GM21825 (cell line): Measurements from ENCODE around the gene EPS8L3.
"Not testable (repeated sequence)": the region's sequence is repeated elsewhere in the genome, so short reads cannot be mapped to it uniquely, and the experiment has no call there.

Experiments
- ATAC-seq: cut with Tn5 transposase; IDR thresholded peaks from one replicate; pipeline ENCODE4 v1.9.1; 2021; ENCODE audit warnings: mild to moderate bottlenecking, moderate library complexity; ENCODE audit not compliant: unreplicated experiment

Gene EPS8L3

GRCh38 chr1:109763646-109764415 is at the start of gene EPS8L3:
Gene EPS8L3, minus strand, starts transcription at chr1:109763923. Its CDS starts 2,174 bp downstream, at chr1:109761749.
- ATAC-seq, result no peak

GRCh38 chr1:109812691-109813393 is 49.1 kb upstream of the EPS8L3 start:
- ATAC-seq, result no peak

- no peak for ATAC-seq
These were observed 45.0 kb upstream of the EPS8L3 start for GRCh38 chr1:109808703-109809102.

- no peak for ATAC-seq
These were observed 44.3 kb upstream of the EPS8L3 start for GRCh38 chr1:109807822-109808680.

- ATAC-seq, result no peak
These were observed 43.7 kb upstream of the EPS8L3 start for GRCh38 chr1:109807402-109807801.

GRCh38 chr1:109806733-109807400 is 43.1 kb upstream of the EPS8L3 start:
- ATAC-seq, result no peak

GRCh38 chr1:109805486-109806165 is 41.9 kb upstream of the EPS8L3 start:
- ATAC-seq, result no peak

GRCh38 chr1:109804660-109805059 is 40.9 kb upstream of the EPS8L3 start:
- ATAC-seq, result no peak

GRCh38 chr1:109803901-109804331 is 40.2 kb upstream of the EPS8L3 start:
- ATAC-seq, result no peak

GRCh38 chr1:109802901-109803561 is 39.3 kb upstream of the EPS8L3 start:
- no peak for ATAC-seq

- no peak for ATAC-seq
These were observed 38.6 kb upstream of the EPS8L3 start for GRCh38 chr1:109802136-109802900.

- ATAC-seq, result no peak
These were observed 38.0 kb upstream of the EPS8L3 start for GRCh38 chr1:109801791-109802135.

- ATAC-seq, result no peak
These were observed 36.6 kb upstream of the EPS8L3 start for GRCh38 chr1:109800291-109800690.

GRCh38 chr1:109799445-109799844 is 35.7 kb upstream of the EPS8L3 start:
- no peak for ATAC-seq

GRCh38 chr1:109797303-109797595 is 33.5 kb upstream of the EPS8L3 start:
- not testable (repeated sequence) for ATAC-seq

- no peak for ATAC-seq
These were observed 33.0 kb upstream of the EPS8L3 start for GRCh38 chr1:109796484-109797302.

- ATAC-seq, result no peak
These were observed 30.8 kb upstream of the EPS8L3 start for GRCh38 chr1:109794319-109795132.
